ENCODE data around the gene CAMK4. TPM values are rescaled to one million over a fixed set of nuclear protein-coding genes. Genes with fewer than 3 reads are reported as not detected.

Gene CAMK4
- total RNA-seq, 1 donor from 2014 or later: 34.5 TPM

- Mint-ChIP-seq H3K36me3 (ENCODE audit: low read depth, unreplicated experiment) (no peaks in the 10 kb centered on the region), H3K27ac (ENCODE audit: unreplicated experiment) (no peak overlapping the region), H3K4me3 (ENCODE audit: unreplicated experiment) (no peak overlapping the region), H3K4me1 (ENCODE audit: unreplicated experiment) (no peaks in the 10 kb centered on the region), H3K27me3 (ENCODE audit: unreplicated experiment) (no peaks in the 10 kb centered on the region), H3K9me3 (ENCODE audit: unreplicated experiment) (no peaks in the 10 kb centered on the region)
- TF ChIP-seq CTCF (IDR thresholded peaks at IDR 0.05; ENCODE audit: unreplicated experiment): no peak
- DNase-seq (ENCODE audit: low spot score): no peak
Measured at GRCh38 chr5:111360173-111360572, 136.0 kb downstream of the CAMK4 start.

DNA sequence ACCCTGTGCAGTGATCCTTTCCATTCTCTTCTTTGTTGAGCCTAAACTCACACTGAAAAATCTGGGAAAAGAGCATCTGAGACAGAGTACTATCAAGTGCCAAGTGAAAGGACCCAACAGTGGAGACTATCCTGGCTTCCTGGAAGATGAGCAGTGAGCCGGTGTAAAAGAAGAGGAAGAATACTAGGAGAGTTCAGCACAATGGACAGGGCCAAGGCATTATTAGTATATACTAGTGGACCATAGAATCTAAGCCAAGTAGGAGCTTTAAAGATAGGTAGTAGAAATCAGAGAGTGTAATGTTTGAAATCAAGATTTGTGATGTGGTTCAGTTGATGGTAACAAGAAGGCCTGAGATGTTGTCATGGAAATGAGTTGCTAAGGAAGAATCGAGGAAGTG is 140.8 kb downstream of the CAMK4 start:
- H3K4me1 Mint-ChIP-seq (ENCODE audit: unreplicated experiment): no peaks in the 10 kb centered on the region
- H3K9me3 Mint-ChIP-seq (ENCODE audit: unreplicated experiment): no peaks in the 10 kb centered on the region
- H3K27me3 Mint-ChIP-seq (ENCODE audit: unreplicated experiment): peaks cover 2% of the 10 kb centered on the region
- no peak for DNase-seq (ENCODE audit: low spot score)
- no peak overlapping the region for H3K27ac Mint-ChIP-seq (ENCODE audit: unreplicated experiment)
- no peak overlapping the region for H3K4me3 Mint-ChIP-seq (ENCODE audit: unreplicated experiment)
- no peak for TF ChIP-seq CTCF (IDR thresholded peaks at IDR 0.05; ENCODE audit: unreplicated experiment)
- H3K36me3 Mint-ChIP-seq (ENCODE audit: low read depth, unreplicated experiment): no peaks in the 10 kb centered on the region

GRCh38 chr5:111366388-111366787 is 142.2 kb downstream of the CAMK4 start:
- no peak for TF ChIP-seq CTCF (IDR thresholded peaks at IDR 0.05; ENCODE audit: unreplicated experiment)
- DNase-seq (ENCODE audit: low spot score): no peak
- H3K27ac Mint-ChIP-seq (ENCODE audit: unreplicated experiment): no peak overlapping the region
- no peaks in the 10 kb centered on the region for H3K36me3 Mint-ChIP-seq (ENCODE audit: low read depth, unreplicated experiment)
- peaks cover 2% of the 10 kb centered on the region for H3K27me3 Mint-ChIP-seq (ENCODE audit: unreplicated experiment)
- H3K4me3 Mint-ChIP-seq (ENCODE audit: unreplicated experiment): no peak overlapping the region
- H3K4me1 Mint-ChIP-seq (ENCODE audit: unreplicated experiment): no peaks in the 10 kb centered on the region
- no peaks in the 10 kb centered on the region for H3K9me3 Mint-ChIP-seq (ENCODE audit: unreplicated experiment)

GRCh38 chr5:111367115-111367514 is 142.9 kb downstream of the CAMK4 start:
- H3K4me3 Mint-ChIP-seq (ENCODE audit: unreplicated experiment): no peak overlapping the region
- peaks cover 2% of the 10 kb centered on the region for H3K27me3 Mint-ChIP-seq (ENCODE audit: unreplicated experiment)
- no peak for DNase-seq (ENCODE audit: low spot score)
- no peaks in the 10 kb centered on the region for H3K4me1 Mint-ChIP-seq (ENCODE audit: unreplicated experiment)
- H3K9me3 Mint-ChIP-seq (ENCODE audit: unreplicated experiment): no peaks in the 10 kb centered on the region
- no peak overlapping the region for H3K27ac Mint-ChIP-seq (ENCODE audit: unreplicated experiment)
- H3K36me3 Mint-ChIP-seq (ENCODE audit: low read depth, unreplicated experiment): no peaks in the 10 kb centered on the region
- no peak for TF ChIP-seq CTCF (IDR thresholded peaks at IDR 0.05; ENCODE audit: unreplicated experiment)

GRCh38 chr5:111372799-111373198 is 148.6 kb downstream of the CAMK4 start:
- no peak overlapping the region for H3K4me3 Mint-ChIP-seq (ENCODE audit: unreplicated experiment)
- no peak overlapping the region for H3K27ac Mint-ChIP-seq (ENCODE audit: unreplicated experiment)
- H3K9me3 Mint-ChIP-seq (ENCODE audit: unreplicated experiment): no peaks in the 10 kb centered on the region
- no peaks in the 10 kb centered on the region for H3K36me3 Mint-ChIP-seq (ENCODE audit: low read depth, unreplicated experiment)
- no peaks in the 10 kb centered on the region for H3K4me1 Mint-ChIP-seq (ENCODE audit: unreplicated experiment)
- DNase-seq (ENCODE audit: low spot score): no peak
- no peaks in the 10 kb centered on the region for H3K27me3 Mint-ChIP-seq (ENCODE audit: unreplicated experiment)
- no peak for TF ChIP-seq CTCF (IDR thresholded peaks at IDR 0.05; ENCODE audit: unreplicated experiment)
